ENCODE measurements around the gene IRAK2. TPM values are rescaled to one million over a fixed set of nuclear protein-coding genes. Genes with fewer than 3 reads are reported as not detected.

Gene IRAK2
- total RNA-seq, 1 donor from 2014 or later = 22.0 TPM

DNA sequence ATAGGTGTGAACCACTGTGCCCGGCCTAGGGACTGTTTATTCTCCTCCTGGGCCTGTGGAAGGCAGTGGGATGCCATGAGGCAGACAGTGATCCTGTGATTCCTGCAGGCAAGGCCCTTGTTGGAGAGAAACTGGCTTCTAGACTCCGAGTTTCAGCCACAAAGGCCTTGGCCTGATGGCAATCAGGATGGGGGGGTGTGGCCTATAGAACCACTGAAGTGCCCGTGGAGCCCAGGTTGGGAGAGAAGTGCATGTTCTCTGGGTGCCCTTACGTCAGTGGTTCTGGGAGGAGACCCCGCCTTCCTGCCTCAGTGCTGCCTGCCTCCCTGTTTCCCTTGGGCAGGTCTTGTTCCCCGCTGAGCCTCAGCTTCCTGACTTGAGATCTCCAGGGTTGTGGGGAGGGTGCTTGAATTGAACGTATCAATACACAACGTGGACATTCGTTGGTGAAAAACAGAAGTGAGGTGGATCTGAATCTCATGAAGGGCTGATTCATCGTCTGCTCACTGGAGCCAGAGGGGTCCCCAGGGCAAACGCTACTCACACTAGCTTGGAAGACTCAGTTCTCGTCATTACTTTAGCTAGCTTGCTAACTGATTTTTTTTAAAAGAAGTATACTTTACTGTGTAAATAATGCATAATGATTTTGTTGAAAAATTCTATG, 31.8 kb downstream of the IRAK2 start:
- DNase-seq (ENCODE audit: low read depth) = no peak
- no peak for TF ChIP-seq CTCF (conservative IDR thresholded peaks at IDR 0.05; ENCODE audit: low read depth, low read length)
- no peak overlapping the region for H3K4me3 ChIP-seq (ENCODE audit: low read depth, low read length)

DNA sequence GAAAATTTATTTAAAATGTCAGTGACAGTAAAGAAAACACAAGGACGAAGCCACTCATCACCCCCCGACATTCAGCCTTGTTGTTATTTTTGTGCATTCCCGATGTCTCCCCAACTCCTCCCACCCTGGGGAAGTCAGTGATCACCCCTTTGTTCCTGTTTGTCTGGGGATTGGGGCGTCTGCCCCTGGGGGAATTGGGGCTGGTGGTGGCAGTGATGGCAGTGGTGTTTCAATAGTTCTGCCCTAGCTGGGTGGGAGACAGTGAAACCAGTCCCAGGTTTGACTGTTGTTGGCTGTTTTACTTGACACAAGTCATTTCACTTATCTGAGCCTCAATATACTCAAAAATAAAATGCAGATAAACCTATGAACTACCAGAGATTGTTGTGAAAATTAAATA, 33.5 kb downstream of the IRAK2 start:
- TF ChIP-seq CTCF (conservative IDR thresholded peaks at IDR 0.05; ENCODE audit: low read depth, low read length) = no peak
- H3K4me3 ChIP-seq (ENCODE audit: low read depth, low read length) = no peak overlapping the region
- DNase-seq (ENCODE audit: low read depth) = no peak

GRCh38 chr3:10198761-10199649, 34.3 kb downstream of the IRAK2 start:
- H3K4me3 ChIP-seq (ENCODE audit: low read depth, low read length) = no peak overlapping the region
- peak; percentile 88 for DNase-seq (ENCODE audit: low read depth)
- TF ChIP-seq CTCF (conservative IDR thresholded peaks at IDR 0.05; ENCODE audit: low read depth, low read length) = no peak

GRCh38 chr3:10204921-10205320, 40.2 kb downstream of the IRAK2 start:
- no peak for TF ChIP-seq CTCF (conservative IDR thresholded peaks at IDR 0.05; ENCODE audit: low read depth, low read length)
- H3K4me3 ChIP-seq (ENCODE audit: low read depth, low read length) = no peak overlapping the region
- DNase-seq (ENCODE audit: low read depth) = no peak

DNA sequence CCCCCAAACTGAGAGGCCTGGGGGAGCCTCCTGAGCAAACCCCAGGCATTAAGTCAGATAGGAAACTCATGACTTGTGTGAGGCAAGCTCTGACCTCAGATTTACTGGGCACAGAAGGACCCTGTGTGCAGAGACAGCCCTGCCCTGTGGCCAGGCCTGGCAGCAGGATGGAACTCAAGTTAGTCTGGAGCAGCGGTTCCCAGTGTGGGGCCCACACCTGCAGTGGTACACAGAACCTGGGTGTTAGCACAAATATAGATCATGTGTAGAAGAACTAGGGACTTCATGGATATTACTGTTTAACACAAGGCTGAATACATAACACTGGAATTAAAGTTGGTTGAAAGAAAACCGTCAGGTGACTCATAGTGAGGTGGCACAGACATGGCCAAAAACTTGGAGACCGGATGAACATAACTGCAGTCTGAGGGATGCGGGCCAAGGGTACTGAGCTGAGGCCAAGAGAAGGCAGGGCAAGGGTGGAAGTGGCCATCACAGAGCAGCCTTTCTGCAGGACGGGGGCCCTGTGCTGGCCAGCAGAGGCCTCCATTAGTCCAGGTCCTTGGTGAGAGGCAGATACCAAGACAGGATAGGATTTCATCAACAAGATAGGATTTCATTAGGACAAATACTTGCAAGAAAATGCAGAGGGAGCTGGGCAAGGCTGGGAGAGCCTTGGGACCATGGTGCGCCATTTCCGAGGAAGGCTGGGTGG, 40.9 kb downstream of the IRAK2 start:
- H3K4me3 ChIP-seq (ENCODE audit: low read depth, low read length) = no peak overlapping the region
- no peak for TF ChIP-seq CTCF (conservative IDR thresholded peaks at IDR 0.05; ENCODE audit: low read depth, low read length)
- DNase-seq (ENCODE audit: low read depth) = peak; percentile 92

DNA sequence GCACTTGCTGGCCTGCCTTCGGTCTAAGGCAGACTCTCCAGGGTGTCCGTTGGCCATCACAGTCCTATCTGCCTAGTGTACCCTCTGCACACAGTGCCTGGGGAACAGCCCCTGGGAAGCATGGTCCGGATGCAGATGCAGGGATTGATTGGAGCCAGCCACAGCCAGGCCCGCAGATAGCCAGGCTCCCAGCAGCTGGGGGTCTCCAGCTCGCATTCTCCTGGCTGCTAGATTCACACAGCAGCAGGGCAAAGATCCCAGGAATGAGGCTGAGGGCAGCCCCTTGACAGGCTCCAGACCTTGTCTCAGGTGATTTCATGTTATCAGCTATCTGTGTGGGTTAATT, 41.4 kb downstream of the IRAK2 start:
- TF ChIP-seq CTCF (conservative IDR thresholded peaks at IDR 0.05; ENCODE audit: low read depth, low read length) = no peak
- DNase-seq (ENCODE audit: low read depth) = no peak
- H3K4me3 ChIP-seq (ENCODE audit: low read depth, low read length) = no peak overlapping the region
